Lung (tissue), 12 donors: Measurements from ENCODE around the gene NAPSA. TPM values are rescaled to one million over a fixed set of nuclear protein-coding genes. Genes with fewer than 3 reads are reported as not detected.

Experiments
- ATAC-seq: fragments of 200-7000 bp; cut with Tn5 transposase; one replicate; pipeline ENCODE4 v1.9.1; 2020; ENCODE audit warnings: moderate number of reproducible peaks; ENCODE audit not compliant: insufficient read depth, low FRiP score
- DNase-seq, 3 donors: peaks; one replicate each; pipeline ENCODE4 v3.0.0-alpha.2; 2013 to 2017
- H3K27ac ChIP-seq, 2 donors: one replicate each; pipeline ENCODE4 v1.5.1; 2013; ENCODE audit warnings: mild to moderate bottlenecking in 2 of 2, moderate library complexity in 2 of 2, control low read depth in 1 of 2, inconsistent platforms in 1 of 2, low read depth in 1 of 2, low read length in 1 of 2
- H3K27me3 ChIP-seq, 3 donors: one replicate each; pipeline ENCODE4 v1.5.1; 2013; ENCODE audit warnings: low read length in 2 of 3; ENCODE audit not compliant: control insufficient read depth in 3 of 3, insufficient read depth in 3 of 3
- H3K36me3 ChIP-seq, 4 donors: one replicate each; pipeline ENCODE4 v1.5.1; 2013; ENCODE audit warnings: low read length in 4 of 4, mild to moderate bottlenecking in 1 of 4, moderate library complexity in 1 of 4; ENCODE audit not compliant: control insufficient read depth in 4 of 4, insufficient read depth in 4 of 4
- H3K4me1 ChIP-seq, 5 donors: one replicate each; pipeline ENCODE4 v1.5.1; 2013; ENCODE audit warnings: low read length in 5 of 5, mild to moderate bottlenecking in 2 of 5, moderate library complexity in 1 of 5; ENCODE audit not compliant: control insufficient read depth in 5 of 5, insufficient read depth in 5 of 5
- H3K4me3 ChIP-seq: one replicate; pipeline ENCODE4 v1.5.1; 2013; ENCODE audit warnings: mild to moderate bottlenecking, control low read depth, moderate library complexity
- H3K9ac ChIP-seq, 2 donors: one replicate each; pipeline ENCODE4 v1.5.1; 2013; ENCODE audit warnings: low read length in 2 of 2, control low read depth in 1 of 2; ENCODE audit not compliant: insufficient read depth in 1 of 2
- H3K9me3 ChIP-seq, 4 donors: one replicate each; pipeline ENCODE4 v1.5.1; 2013; ENCODE audit warnings: low read length in 3 of 4, mild to moderate bottlenecking in 1 of 4, moderate library complexity in 1 of 4; ENCODE audit not compliant: control insufficient read depth in 4 of 4, insufficient read depth in 3 of 4
- CTCF ChIP-seq: IDR thresholded peaks from 2 replicates; pipeline ENCODE4 v1.5.1; 2012; ENCODE audit warnings: mild to moderate bottlenecking; ENCODE audit errors: control extremely low read depth, extremely low read depth
- WGBS, 2 donors: extraction: QIAGEN DNeasy Blood & Tissue Kit; methylation state at CpG; one replicate each; pipeline ENCODE4 v1.1.7; 2013; 5-methylcytosine and 5-hydroxymethylcytosine counted together
- polyA plus RNA-seq, 2 donors: library from polyadenylated mRNA; stranded (reverse); fragments of 200-250 nt; gene quantifications; one replicate each; pipeline ENCODE4 v1.2.1, GENCODE V29; 2013
- total RNA-seq, 2 donors: library from RNA; depleted of rRNA in 1 of 2; stranded (reverse); fragments of >200 nt in 1 of 2; gene quantifications; one replicate each; pipeline ENCODE4 v1.2.1, GENCODE V29; 2014 to 2021
- donor health status: control.
- donor health status: control.
- donor health status: Bipolar disorder and iron deficiency.
- donor health status: healthy.
- donor health status: DM: yes; HTN: yes; CAD: no.

Gene NAPSA
- total and polyA plus RNA-seq, 4 donors: 655 to 2,584 (median 1,433) TPM

- Histone ChIP-seq H3K27me3 (no peaks in the 10 kb centered on the region), H3K9ac (no peak overlapping the region), H3K4me3 (no peak overlapping the region), H3K36me3 (peaks cover 10 to 50% (median 18%) of the 10 kb centered on the region in 4 donors), H3K9me3 (no peaks in the 10 kb centered on the region), H3K4me1 (peaks cover 0 to 22% (median 2%) of the 10 kb centered on the region in 5 donors), H3K27ac (no peak overlapping the region)
- DNase-seq: no peak
- TF ChIP-seq CTCF: no peak
- WGBS, 2 donors: 95 to 96% methylated on average over 35 to 36 of the region's 36 CpGs
- ATAC-seq: no peak
Measured at GRCh38 chr19:50378169-50378862, 12.9 kb upstream of the NAPSA start.

GRCh38 chr19:50377517-50377916 is 12.1 kb upstream of the NAPSA start:
- 73 to 75% methylated on average over 9 of the region's 9 CpGs for WGBS, 2 donors
- peaks cover 10 to 48% (median 18%) of the 10 kb centered on the region in 4 donors for H3K36me3 ChIP-seq
- H3K27me3 ChIP-seq: no peaks in the 10 kb centered on the region
- no peak overlapping the region for H3K4me3 ChIP-seq
- H3K4me1 ChIP-seq: peaks cover 0 to 22% (median 0%) of the 10 kb centered on the region in 5 donors
- H3K9me3 ChIP-seq: no peaks in the 10 kb centered on the region
- ATAC-seq (no peak), DNase-seq (no peak)
- no peak for TF ChIP-seq CTCF
- H3K27ac ChIP-seq: no peak overlapping the region
- no peak overlapping the region for H3K9ac ChIP-seq

GRCh38 chr19:50377051-50377461 is 11.6 kb upstream of the NAPSA start:
- Histone ChIP-seq H3K36me3 (peaks cover 10 to 43% (median 18%) of the 10 kb centered on the region in 4 donors), H3K27ac (no peak overlapping the region), H3K4me3 (no peak overlapping the region), H3K9me3 (no peaks in the 10 kb centered on the region), H3K27me3 (no peaks in the 10 kb centered on the region), H3K9ac (no peak overlapping the region), H3K4me1 (peaks cover 0 to 22% (median 1%) of the 10 kb centered on the region in 5 donors)
- WGBS, 2 donors: 55 to 65% methylated on average over 7 of the region's 7 CpGs
- no peak for DNase-seq
- no peak for TF ChIP-seq CTCF
- ATAC-seq: no peak
